A549 (cell line): ENCODE results near the gene NPW. TPM values are rescaled to one million over a fixed set of nuclear protein-coding genes. Genes with fewer than 3 reads are reported as not detected.

Experiments used
- ATAC-seq, 2 experiments: fragments of 200-7000 bp in 1 of 2; fragments of >200 bp in 1 of 2; cut with Nextera tagmentation in 1 of 2; cut with Tn5 transposase in 1 of 2; 3 replicates each; pipeline versions ENCODE4 v1.8.0 to v1.9.1; 2018 to 2020; ENCODE audit warnings: mild to moderate bottlenecking in 1 of 2, moderate library complexity in 1 of 2
- CTCF ChIA-PET: fragments of 300-600 bp; sonication (Branson Sonifier 250); formaldehyde crosslinking; extraction: SDS; loops from one replicate; lab custom pipeline; 2021; ENCODE audit warnings: antibody characterized with exemption, inconsistent platforms; lab: Yijun Ruan, JAX
- POLR2A ChIA-PET: fragments of 350-600 bp; formaldehyde crosslinking; extraction: SDS; loops from one replicate; lab custom pipeline; 2021; ENCODE audit warnings: antibody characterized with exemption, inconsistent platforms; lab: Yijun Ruan, JAX
- DNase-seq, 2 experiments: peaks; one replicate each; pipeline versions ENCODE4 v3.0.0 to v3.0.0-alpha.2; 2011 to 2016; ENCODE audit warnings: low read depth in 1 of 2, low spot score in 1 of 2
- FAIRE-seq: peaks from 2 replicates; lab custom pipeline; 2011; peaks lifted over from hg19 to GRCh38; lab: Jason Lieb, UNC
- H3K27ac ChIP-seq, 2 experiments: fragments of >200 bp; sonication (Bioruptor Twin); formaldehyde crosslinking; 3 replicates each; pipeline ENCODE4 v1.5.1; 2016 to 2017
- H3K4me1 ChIP-seq: fragments of >200 bp; sonication (Bioruptor Twin); formaldehyde crosslinking; 3 replicates; pipeline ENCODE4 v1.6.1; 2016
- H3K4me2 ChIP-seq: fragments of >200 bp; sonication (Bioruptor Twin); formaldehyde crosslinking; 3 replicates; pipeline ENCODE4 v1.6.1; 2016
- H3K4me3 ChIP-seq: fragments of >200 bp; sonication (Bioruptor Twin); formaldehyde crosslinking; 3 replicates; pipeline ENCODE4 v1.5.1; 2016
- H3K9me3 ChIP-seq: fragments of >200 bp; sonication (Bioruptor Twin); formaldehyde crosslinking; 3 replicates; pipeline ENCODE4 v1.6.1; 2016
- CBX8 ChIP-seq: fragments of 200-600 bp; sonication (generic); IDR thresholded peaks from 2 replicates; pipeline ENCODE4 v1.6.1; 2016
- CEBPB ChIP-seq, 2 experiments: fragments of >200 bp in 1 of 2; sonication (Bioruptor Twin) in 1 of 2; formaldehyde crosslinking in 1 of 2; IDR thresholded peaks; 2 replicates each; pipeline ENCODE4 v1.6.1; 2012 to 2016
- CHD2 ChIP-seq: fragments of 150-350 bp; IDR thresholded peaks from 2 replicates; pipeline ENCODE4 v1.6.1; 2014; ENCODE audit warnings: low read length; ENCODE audit not compliant: partially characterized antibody
- EP300 ChIP-seq, 2 experiments: fragments of >200 bp; sonication (Bioruptor Twin); formaldehyde crosslinking; IDR thresholded peaks; 2 replicates in 1 of 2; 3 replicates in 1 of 2; pipeline ENCODE4 v1.6.1; 2016 to 2017
- ESRRA ChIP-seq: fragments of 150-350 bp; IDR thresholded peaks from 2 replicates; pipeline ENCODE4 v1.6.1; 2014; ENCODE audit warnings: mild to moderate bottlenecking, low read length, borderline replicate concordance
- FOSL2 ChIP-seq, 2 experiments: fragments of 450-650 bp in 1 of 2; fragments of >200 bp in 1 of 2; sonication (Bioruptor Twin) in 1 of 2; formaldehyde crosslinking; IDR thresholded peaks; 2 replicates each; pipeline versions ENCODE4 v1.5.0 to v1.6.1; 2016 to 2020; ENCODE audit warnings: mild to moderate bottlenecking in 1 of 2, moderate library complexity in 1 of 2
- FOXS1 ChIP-seq: fragments of 250-450 bp; sonication (Bioruptor Pico); IDR thresholded peaks from 2 replicates; pipeline ENCODE4 v1.5.0; 2020; ENCODE audit warnings: mild to moderate bottlenecking, moderate library complexity
- GATA3 ChIP-seq: IDR thresholded peaks from 2 replicates; pipeline ENCODE4 v1.6.1; 2012; ENCODE audit warnings: borderline replicate concordance
- HDAC2 ChIP-seq: fragments of 200-600 bp; sonication (generic); IDR thresholded peaks from 2 replicates; pipeline ENCODE4 v1.6.1; 2016
- HEYL ChIP-seq: fragments of 250-450 bp; sonication (Bioruptor Pico); IDR thresholded peaks from 2 replicates; pipeline ENCODE4 v1.8.0; 2021; ENCODE audit warnings: mild to moderate bottlenecking, moderate library complexity
- JUN ChIP-seq, 2 experiments: fragments of >200 bp; sonication (Bioruptor Twin); formaldehyde crosslinking; IDR thresholded peaks; 2 replicates in 1 of 2; 3 replicates in 1 of 2; pipeline ENCODE4 v1.6.1; 2016 to 2017
- MAZ ChIP-seq: fragments of 150-350 bp; IDR thresholded peaks from 2 replicates; pipeline ENCODE4 v1.6.1; 2014; ENCODE audit warnings: antibody characterized with exemption, low read depth, low read length, borderline replicate concordance
- NFE2L2 ChIP-seq: fragments of 150-350 bp; conservative IDR thresholded peaks from 2 replicates; pipeline ENCODE4 v1.6.1; 2014; ENCODE audit warnings: low read length
- NR3C1 ChIP-seq: fragments of >200 bp; sonication (Bioruptor Twin); formaldehyde crosslinking; IDR thresholded peaks from 3 replicates; pipeline ENCODE4 v1.6.1; 2017
- POLR2A ChIP-seq: IDR thresholded peaks from 2 replicates; pipeline ENCODE4 v1.6.1; 2012; ENCODE audit warnings: mild to moderate bottlenecking, low read length
- POLR2AphosphoS2 ChIP-seq: conservative IDR thresholded peaks from 2 replicates; pipeline ENCODE4 v1.6.1; 2012; ENCODE audit warnings: low read length, improper control_type of control experiment, inconsistent platforms
- RFX5 ChIP-seq: fragments of 450-650 bp; IDR thresholded peaks from 2 replicates; pipeline ENCODE4 v1.7.1; 2014; ENCODE audit warnings: antibody characterized with exemption, mild to moderate bottlenecking, moderate library complexity
- TFCP2L1 ChIP-seq: fragments of 250-450 bp; sonication (Bioruptor Pico); IDR thresholded peaks from 2 replicates; pipeline ENCODE4 v1.5.0; 2021; ENCODE audit warnings: mild to moderate bottlenecking
- ZC3H11A ChIP-seq: fragments of 450-650 bp; IDR thresholded peaks from 2 replicates; pipeline ENCODE4 v1.6.1; 2014; ENCODE audit warnings: antibody characterized with exemption, mild to moderate bottlenecking
- ZFP36 ChIP-seq: fragments of 450-650 bp; IDR thresholded peaks from 2 replicates; pipeline ENCODE4 v1.6.1; 2014; ENCODE audit warnings: borderline replicate concordance; ENCODE audit not compliant: partially characterized antibody
- ZNF302 ChIP-seq: fragments of 250-450 bp; sonication (Bioruptor Pico); IDR thresholded peaks from 2 replicates; pipeline ENCODE4 v1.9.0; 2021; ENCODE audit warnings: inconsistent platforms, mild to moderate bottlenecking, moderate library complexity
- ZSCAN20 ChIP-seq: fragments of 250-450 bp; sonication (Bioruptor Pico); IDR thresholded peaks from 2 replicates; pipeline ENCODE4 v1.8.0; 2022; ENCODE audit warnings: mild to moderate bottlenecking, moderate library complexity
- WGBS: methylation state at CpG from one replicate; pipeline ENCODE4 v1.1.6; 2017; ENCODE audit errors: missing lambda C conversion rate; 5-methylcytosine and 5-hydroxymethylcytosine counted together
- polyA plus RNA-seq, 4 experiments: library from polyadenylated mRNA; depleted of rRNA in 3 of 4; stranded (reverse); fragments of >200 nt; fragmentation: RNase III in 1 of 4; extraction: RNeasy Plus Mini Kit Qiagen cat#74134 plus additional on column Dnase treatment in 1 of 4; gene quantifications; 2 replicates in 3 of 4; 3 replicates in 1 of 4; pipeline ENCODE4 v1.2.3, GENCODE V29; 2011 to 2017
- TF ChIP-seq, protein P1 (sequence below): fragments of 150-350 bp; IDR thresholded peaks from 2 replicates; pipeline ENCODE4 v1.6.1; 2014; ENCODE audit warnings: low read depth, mild to moderate bottlenecking, low read length
- TF ChIP-seq, protein P2 (sequence below): fragments of 250-450 bp; sonication (Bioruptor Pico); IDR thresholded peaks from 2 replicates; pipeline ENCODE4 v1.5.0; 2021; ENCODE audit warnings: mild to moderate bottlenecking, moderate library complexity, borderline replicate concordance
- TF ChIP-seq, protein P3 (sequence below): fragments of 450-650 bp; IDR thresholded peaks from 2 replicates; pipeline ENCODE4 v1.6.1; 2014; ENCODE audit warnings: antibody characterized with exemption
- TF ChIP-seq, protein P4 (sequence below): IDR thresholded peaks from 2 replicates; pipeline ENCODE4 v1.6.1; 2012
- TF ChIP-seq, protein P5 (sequence below): IDR thresholded peaks from 2 replicates; pipeline ENCODE4 v1.6.1; 2012

Gene NPW
- polyA plus RNA-seq, 2 of the 4 experiments (the other 2 are of a cell fraction): 0.26 to 1.0 TPM

DNA sequence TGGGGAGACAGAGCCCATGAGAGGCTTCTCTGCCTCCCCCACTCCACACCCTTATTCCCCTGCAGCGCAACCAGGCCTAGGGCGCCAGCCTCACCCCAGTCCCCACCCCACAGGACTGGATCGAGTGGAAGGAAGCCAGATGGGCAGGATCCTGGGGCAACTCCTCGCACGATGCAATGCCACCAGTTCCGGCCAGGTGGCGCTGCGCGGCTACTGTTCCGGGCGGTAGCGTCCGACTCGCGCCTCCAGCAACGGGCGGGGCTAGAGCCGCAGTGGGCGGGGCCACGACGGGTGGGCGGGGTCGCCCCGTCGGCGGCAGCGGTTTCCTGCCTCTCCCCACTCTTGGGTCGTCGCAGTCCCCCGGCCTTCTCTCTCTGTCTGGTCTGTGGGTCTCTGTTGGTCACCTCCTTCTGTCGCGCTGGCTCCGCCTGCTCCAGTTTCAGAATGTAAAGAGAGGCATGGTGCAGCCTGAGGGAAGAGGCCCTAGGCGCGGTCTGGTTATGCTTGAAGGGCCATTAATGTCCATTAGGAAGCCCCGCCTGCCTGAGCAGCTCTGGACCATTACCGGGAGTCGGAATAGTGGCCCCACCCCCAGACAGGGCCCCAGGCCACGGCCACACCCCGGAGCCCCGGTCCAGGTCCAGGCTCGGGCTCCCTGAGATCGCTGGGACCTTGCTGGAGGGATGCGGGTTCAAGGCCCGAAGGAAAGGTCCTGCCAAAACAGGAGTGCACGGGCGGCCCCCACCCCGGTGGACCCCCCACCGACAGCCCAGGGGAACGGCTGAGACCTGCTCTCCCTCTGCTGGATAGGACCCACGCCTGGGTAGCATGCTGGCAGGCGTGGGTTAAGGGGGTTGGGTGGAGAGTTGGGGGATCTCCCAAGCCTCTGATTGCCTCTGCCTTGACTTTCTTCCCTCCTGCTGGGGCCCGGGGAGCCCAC is 3.8 kb downstream of the NPW start (continued):
- TF ChIP-seq MAZ: peak; percentile 65
- TF ChIP-seq ZSCAN20: no peak
- no peak for TF ChIP-seq EP300 (IDR thresholded peaks at IDR 0.05)
- TF ChIP-seq, all 56 proteins: peak for 10

DNA sequence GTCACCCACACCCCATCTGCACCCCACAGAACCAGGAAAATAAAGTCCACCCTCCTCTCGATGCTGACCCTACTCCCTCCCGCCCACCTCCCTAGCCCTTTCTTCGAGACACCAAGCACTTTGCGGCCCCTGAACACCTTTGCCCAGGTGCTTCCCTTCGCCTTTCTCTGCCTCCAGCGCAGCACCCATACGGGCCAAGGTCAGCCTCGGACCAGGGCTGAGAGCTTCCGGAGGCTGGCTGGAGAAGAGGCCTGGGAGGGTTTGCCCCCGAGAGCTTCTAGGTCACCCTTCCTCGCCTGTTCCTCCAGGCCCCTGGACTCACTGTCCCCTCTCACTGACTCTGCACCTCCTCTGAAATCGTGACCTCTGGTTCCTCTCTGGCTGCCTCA is 4.4 kb downstream of the NPW start:
- Histone ChIP-seq H3K27ac (peak overlapping the region; percentile 89 to 97; a peak in 5 of 6 replicates), H3K9me3 (no peaks in the 10 kb centered on the region), H3K4me1 (peaks cover 31% of the 10 kb centered on the region), H3K4me3 (no peak overlapping the region), H3K4me2 (peak overlapping the region; percentile 92; the same call in 2 of the 3 replicates)
- TF ChIP-seq, protein P1, sequence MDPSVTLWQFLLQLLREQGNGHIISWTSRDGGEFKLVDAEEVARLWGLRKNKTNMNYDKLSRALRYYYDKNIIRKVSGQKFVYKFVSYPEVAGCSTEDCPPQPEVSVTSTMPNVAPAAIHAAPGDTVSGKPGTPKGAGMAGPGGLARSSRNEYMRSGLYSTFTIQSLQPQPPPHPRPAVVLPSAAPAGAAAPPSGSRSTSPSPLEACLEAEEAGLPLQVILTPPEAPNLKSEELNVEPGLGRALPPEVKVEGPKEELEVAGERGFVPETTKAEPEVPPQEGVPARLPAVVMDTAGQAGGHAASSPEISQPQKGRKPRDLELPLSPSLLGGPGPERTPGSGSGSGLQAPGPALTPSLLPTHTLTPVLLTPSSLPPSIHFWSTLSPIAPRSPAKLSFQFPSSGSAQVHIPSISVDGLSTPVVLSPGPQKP: no peak
- TF ChIP-seq, protein P2, sequence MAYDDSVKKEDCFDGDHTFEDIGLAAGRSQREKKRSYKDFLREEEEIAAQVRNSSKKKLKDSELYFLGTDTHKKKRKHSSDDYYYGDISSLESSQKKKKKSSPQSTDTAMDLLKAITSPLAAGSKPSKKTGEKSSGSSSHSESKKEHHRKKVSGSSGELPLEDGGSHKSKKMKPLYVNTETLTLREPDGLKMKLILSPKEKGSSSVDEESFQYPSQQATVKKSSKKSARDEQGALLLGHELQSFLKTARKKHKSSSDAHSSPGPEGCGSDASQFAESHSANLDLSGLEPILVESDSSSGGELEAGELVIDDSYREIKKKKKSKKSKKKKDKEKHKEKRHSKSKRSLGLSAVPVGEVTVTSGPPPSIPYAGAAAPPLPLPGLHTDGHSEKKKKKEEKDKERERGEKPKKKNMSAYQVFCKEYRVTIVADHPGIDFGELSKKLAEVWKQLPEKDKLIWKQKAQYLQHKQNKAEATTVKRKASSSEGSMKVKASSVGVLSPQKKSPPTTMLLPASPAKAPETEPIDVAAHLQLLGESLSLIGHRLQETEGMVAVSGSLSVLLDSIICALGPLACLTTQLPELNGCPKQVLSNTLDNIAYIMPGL (CRISPR knock-in tag): no peak
- TF ChIP-seq ZSCAN20: no peak
- TF ChIP-seq HEYL (CRISPR knock-in tag): no peak
- TF ChIP-seq FOSL2 (IDR thresholded peaks at IDR 0.05): no peak
- no peak for TF ChIP-seq FOSL2 (CRISPR knock-in tag; IDR thresholded peaks at IDR 0.05)
- TF ChIP-seq FOXS1 (CRISPR knock-in tag): no peak
- TF ChIP-seq POLR2A: no peak
- no peak for TF ChIP-seq CHD2
- TF ChIP-seq TFCP2L1: no peak
- TF ChIP-seq NFE2L2: no peak
- TF ChIP-seq, protein P3, sequence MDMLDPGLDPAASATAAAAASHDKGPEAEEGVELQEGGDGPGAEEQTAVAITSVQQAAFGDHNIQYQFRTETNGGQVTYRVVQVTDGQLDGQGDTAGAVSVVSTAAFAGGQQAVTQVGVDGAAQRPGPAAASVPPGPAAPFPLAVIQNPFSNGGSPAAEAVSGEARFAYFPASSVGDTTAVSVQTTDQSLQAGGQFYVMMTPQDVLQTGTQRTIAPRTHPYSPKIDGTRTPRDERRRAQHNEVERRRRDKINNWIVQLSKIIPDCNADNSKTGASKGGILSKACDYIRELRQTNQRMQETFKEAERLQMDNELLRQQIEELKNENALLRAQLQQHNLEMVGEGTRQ: no peak
- TF ChIP-seq ESRRA: no peak
- no peak for ATAC-seq
- FAIRE-seq: no peak
- ChIA-PET POLR2A (interaction anchor here (2.7 kb wide), 1 partner anchor 131 kb away, joined by 19 read pairs; the partner anchor contains the start of gene TRAF7), CTCF (interaction anchor here (0.6 to 7.8 kb wide), 18 partner anchors 8 to 198 kb away, joined by 3 to 117 read pairs (median 4); partner anchors contain the start of genes NTHL1, PKD1 and TSC2)
- no peak for DNase-seq
- 91% methylated on average over 12 of the region's 12 CpGs for WGBS

DNA sequence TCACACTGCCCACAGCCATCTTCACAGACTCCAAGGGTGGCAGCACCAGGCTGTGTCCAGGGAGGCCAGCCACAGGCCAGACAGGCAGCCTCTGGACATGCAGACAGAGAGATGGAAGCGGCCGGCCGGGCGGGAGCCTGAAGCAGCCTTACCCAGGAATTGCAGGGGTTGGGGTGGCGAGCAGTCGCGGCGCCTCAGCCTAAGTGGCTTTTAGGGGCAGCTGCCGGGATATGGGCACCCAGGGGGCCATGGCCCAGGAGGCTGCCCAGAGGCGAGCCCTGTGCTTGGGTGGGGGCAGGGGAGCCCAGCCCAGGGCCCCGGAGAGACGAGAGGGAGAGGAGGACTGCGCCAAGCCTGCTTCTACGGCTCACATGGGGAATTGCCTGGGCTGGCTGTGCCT is 5.7 kb downstream of the NPW start:
- peak overlapping the region; percentile 11 to 88; a peak in 3 of 6 replicates for H3K27ac ChIP-seq
- DNase-seq: no peak
- ATAC-seq: no peak
- 95% methylated on average over 7 of the region's 14 CpGs for WGBS
- ChIA-PET POLR2A (no interaction called here), CTCF (interaction anchor here (0.6 to 7.8 kb wide), 9 partner anchors 9 to 425 kb away, joined by 3 to 117 read pairs (median 4); partner anchors contain the start of genes ECI1 and PKD1)
- H3K4me2 ChIP-seq: no peak overlapping the region
- H3K4me3 ChIP-seq: no peak overlapping the region
- no peaks in the 10 kb centered on the region for H3K9me3 ChIP-seq
- no peak for TF ChIP-seq RFX5
- TF ChIP-seq CEBPB (IDR thresholded peaks at IDR 0.05): no peak
- TF ChIP-seq, protein P4, sequence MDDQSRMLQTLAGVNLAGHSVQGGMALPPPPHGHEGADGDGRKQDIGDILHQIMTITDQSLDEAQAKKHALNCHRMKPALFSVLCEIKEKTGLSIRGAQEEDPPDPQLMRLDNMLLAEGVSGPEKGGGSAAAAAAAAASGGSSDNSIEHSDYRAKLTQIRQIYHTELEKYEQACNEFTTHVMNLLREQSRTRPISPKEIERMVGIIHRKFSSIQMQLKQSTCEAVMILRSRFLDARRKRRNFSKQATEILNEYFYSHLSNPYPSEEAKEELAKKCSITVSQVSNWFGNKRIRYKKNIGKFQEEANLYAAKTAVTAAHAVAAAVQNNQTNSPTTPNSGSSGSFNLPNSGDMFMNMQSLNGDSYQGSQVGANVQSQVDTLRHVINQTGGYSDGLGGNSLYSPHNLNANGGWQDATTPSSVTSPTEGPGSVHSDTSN: no peak
- no peak for TF ChIP-seq CBX8
- TF ChIP-seq ZNF302 (CRISPR knock-in tag): no peak
- TF ChIP-seq HDAC2: no peak
- TF ChIP-seq POLR2AphosphoS2: no peak
- TF ChIP-seq ZC3H11A: no peak
- no peak for TF ChIP-seq POLR2A
- TF ChIP-seq, protein P5, sequence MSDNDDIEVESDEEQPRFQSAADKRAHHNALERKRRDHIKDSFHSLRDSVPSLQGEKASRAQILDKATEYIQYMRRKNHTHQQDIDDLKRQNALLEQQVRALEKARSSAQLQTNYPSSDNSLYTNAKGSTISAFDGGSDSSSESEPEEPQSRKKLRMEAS: no peak
- TF ChIP-seq GATA3: no peak
- TF ChIP-seq, protein P1: no peak
- TF ChIP-seq JUN (IDR thresholded peaks at IDR 0.05): no peak
- TF ChIP-seq NR3C1: no peak
- TF ChIP-seq ZFP36: no peak
- H3K4me1 ChIP-seq: peaks cover 31% of the 10 kb centered on the region
- FAIRE-seq: no peak
